SU-DHL-6 (cell line): Measurements from ENCODE around the gene LTBP4.
"Not testable (repeated sequence)": the region's sequence is repeated elsewhere in the genome, so short reads cannot be mapped to it uniquely, and the experiment has no call there.

Experiments used
- H2AFZ ChIP-seq: fragments of 200-600 bp; sonication (generic); 2 replicates; pipeline ENCODE4 v1.6.1; 2014; ENCODE audit warnings: low read depth, mild to moderate bottlenecking, moderate library complexity, mixed read lengths, antibody characterized with exemption, low read length; ENCODE audit not compliant: severe bottlenecking
- H3F3A ChIP-seq: fragments of 200-600 bp; shearing (Covaris generic); 2 replicates; pipeline ENCODE4 v1.6.0; 2016; ENCODE audit warnings: antibody characterized with exemption, mild to moderate bottlenecking; ENCODE audit not compliant: insufficient read depth
- H3K27ac ChIP-seq: fragments of 200-600 bp; sonication (generic); 2 replicates; pipeline ENCODE4 v1.5.1; 2016; ENCODE audit warnings: low read depth, mild to moderate bottlenecking, low read length, moderate library complexity, mixed read lengths
- H3K27me3 ChIP-seq: fragments of 200-600 bp; sonication (generic), shearing (Covaris generic); 2 replicates; pipeline ENCODE4 v1.6.0; 2014; ENCODE audit warnings: mild to moderate bottlenecking, low read length
- H3K36me3 ChIP-seq: fragments of 200-600 bp; sonication (generic); 2 replicates; pipeline ENCODE4 v1.6.1; 2014; ENCODE audit warnings: mild to moderate bottlenecking, low read length, mixed read lengths
- H3K4me2 ChIP-seq: fragments of 300-600, 200-600 bp; shearing (Covaris generic), sonication (generic); 2 replicates; pipeline ENCODE4 v1.6.0; 2014; ENCODE audit warnings: low read length, low read depth, mild to moderate bottlenecking; ENCODE audit not compliant: poor library complexity, severe bottlenecking
- H3K4me3 ChIP-seq: fragments of 200-600 bp; sonication (generic); 2 replicates; pipeline ENCODE4 v1.5.1; 2014; ENCODE audit warnings: antibody characterized with exemption, low read length, mild to moderate bottlenecking, mixed read lengths; ENCODE audit not compliant: insufficient read depth, poor library complexity, severe bottlenecking
- H3K79me2 ChIP-seq: fragments of 200-600 bp; sonication (generic); 2 replicates; pipeline ENCODE4 v1.6.1; 2014; ENCODE audit warnings: mild to moderate bottlenecking, low read length, moderate library complexity; ENCODE audit not compliant: insufficient read depth
- H3K9ac ChIP-seq: fragments of 200-600 bp; sonication (generic); 2 replicates; pipeline ENCODE4 v1.7.0; 2014; ENCODE audit warnings: mild to moderate bottlenecking, low read length
- H3K9me2 ChIP-seq: fragments of 200-600 bp; sonication (generic); replicated peaks from 2 replicates; pipeline ENCODE4 v1.6.1; 2014; ENCODE audit warnings: low read length; ENCODE audit not compliant: insufficient read depth
- H3K9me3 ChIP-seq: fragments of 200-600 bp; sonication (generic); 2 replicates; pipeline ENCODE4 v1.6.1; 2014; ENCODE audit warnings: low read length, mixed read lengths; ENCODE audit not compliant: insufficient read depth
- H4K20me1 ChIP-seq: fragments of 200-600 bp; sonication (generic); 2 replicates; pipeline ENCODE4 v1.6.1; 2014; ENCODE audit warnings: low read depth, mild to moderate bottlenecking, antibody characterized with exemption, low read length, moderate library complexity, mixed read lengths
- EZH2phosphoT487 ChIP-seq: fragments of 200-600 bp; sonication (generic), shearing (Covaris generic); conservative IDR thresholded peaks from 2 replicates; pipeline ENCODE4 v1.6.1; 2018; ENCODE audit warnings: mild to moderate bottlenecking, antibody characterized with exemption, low read length, moderate library complexity, mixed read lengths
- TF ChIP-seq, protein P1 (sequence below): fragments of 200-600 bp; sonication (generic); IDR thresholded peaks from one replicate; pipeline ENCODE4 v1.5.1; 2017; ENCODE audit warnings: antibody characterized with exemption, mild to moderate bottlenecking, low read length, moderate library complexity; ENCODE audit not compliant: insufficient read depth, poor library complexity, severe bottlenecking

Gene LTBP4

GRCh38 chr19:40650749-40651305 is 49.7 kb downstream of the LTBP4 start:
- no peak overlapping the region for H3K4me3 ChIP-seq
- H3K9me3 ChIP-seq, result no peaks in the 10 kb centered on the region
- H3K79me2 ChIP-seq, result no peaks in the 10 kb centered on the region
- H3K36me3 ChIP-seq, result no peaks in the 10 kb centered on the region
- H3K4me2 ChIP-seq, result no peak overlapping the region
- no peaks in the 10 kb centered on the region for H4K20me1 ChIP-seq
- H3K27ac ChIP-seq, result no peak overlapping the region
- H3F3A ChIP-seq, result no peaks in the 10 kb centered on the region
- H3K9ac ChIP-seq, result no peak overlapping the region
- H2AFZ ChIP-seq, result no peak overlapping the region
- no peaks in the 10 kb centered on the region for H3K9me2 ChIP-seq
- no peaks in the 10 kb centered on the region for H3K27me3 ChIP-seq
- no peak for TF ChIP-seq EZH2phosphoT487
- TF ChIP-seq, protein P1, sequence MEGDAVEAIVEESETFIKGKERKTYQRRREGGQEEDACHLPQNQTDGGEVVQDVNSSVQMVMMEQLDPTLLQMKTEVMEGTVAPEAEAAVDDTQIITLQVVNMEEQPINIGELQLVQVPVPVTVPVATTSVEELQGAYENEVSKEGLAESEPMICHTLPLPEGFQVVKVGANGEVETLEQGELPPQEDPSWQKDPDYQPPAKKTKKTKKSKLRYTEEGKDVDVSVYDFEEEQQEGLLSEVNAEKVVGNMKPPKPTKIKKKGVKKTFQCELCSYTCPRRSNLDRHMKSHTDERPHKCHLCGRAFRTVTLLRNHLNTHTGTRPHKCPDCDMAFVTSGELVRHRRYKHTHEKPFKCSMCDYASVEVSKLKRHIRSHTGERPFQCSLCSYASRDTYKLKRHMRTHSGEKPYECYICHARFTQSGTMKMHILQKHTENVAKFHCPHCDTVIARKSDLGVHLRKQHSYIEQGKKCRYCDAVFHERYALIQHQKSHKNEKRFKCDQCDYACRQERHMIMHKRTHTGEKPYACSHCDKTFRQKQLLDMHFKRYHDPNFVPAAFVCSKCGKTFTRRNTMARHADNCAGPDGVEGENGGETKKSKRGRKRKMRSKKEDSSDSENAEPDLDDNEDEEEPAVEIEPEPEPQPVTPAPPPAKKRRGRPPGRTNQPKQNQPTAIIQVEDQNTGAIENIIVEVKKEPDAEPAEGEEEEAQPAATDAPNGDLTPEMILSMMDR, result no peak

GRCh38 chr19:40652303-40652702 is 51.1 kb downstream of the LTBP4 start:
- not testable (repeated sequence) for H3K9me3 ChIP-seq, H3K4me3 ChIP-seq, H3K27me3 ChIP-seq, H3K36me3 ChIP-seq, H3K79me2 ChIP-seq, H4K20me1 ChIP-seq, H3K27ac ChIP-seq, H3F3A ChIP-seq, H2AFZ ChIP-seq, H3K4me2 ChIP-seq, H3K9me2 ChIP-seq, H3K9ac ChIP-seq

GRCh38 chr19:40655684-40656083 is 54.5 kb downstream of the LTBP4 start:
- H3K9ac ChIP-seq, H3K4me2 ChIP-seq, H3K27me3 ChIP-seq, H3K9me2 ChIP-seq, H3F3A ChIP-seq, H2AFZ ChIP-seq, H4K20me1 ChIP-seq, H3K9me3 ChIP-seq, H3K36me3 ChIP-seq, H3K27ac ChIP-seq, H3K79me2 ChIP-seq, H3K4me3 ChIP-seq: not testable (repeated sequence)

DNA sequence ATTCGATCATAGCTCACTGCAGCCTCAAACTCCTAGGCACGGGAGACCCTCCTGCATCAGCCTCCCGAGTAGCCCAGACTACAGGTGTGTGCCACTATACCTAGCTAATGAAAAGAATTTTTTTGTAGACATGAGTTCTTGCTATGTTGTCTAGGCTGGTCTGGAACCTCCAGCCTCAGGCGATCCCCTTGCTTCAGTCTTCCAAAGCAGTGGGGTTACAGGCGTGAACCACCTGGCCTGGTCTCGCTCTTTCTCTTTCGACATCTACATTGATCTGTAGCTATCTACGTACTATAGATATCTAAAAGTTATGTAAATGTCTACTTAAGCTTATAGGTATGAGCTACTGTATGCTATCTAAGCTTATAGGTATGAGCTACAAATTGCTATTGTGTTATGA is 56.9 kb downstream of the LTBP4 start:
- no peaks in the 10 kb centered on the region for H3K9me2 ChIP-seq
- H3K36me3 ChIP-seq, result no peaks in the 10 kb centered on the region
- no peak overlapping the region for H3K9ac ChIP-seq
- H3F3A ChIP-seq, result 0 out of 2 replicates have a peak, but pooled peaks cover under 1% of the 10 kb centered on the region
- no peak overlapping the region for H3K4me2 ChIP-seq
- H2AFZ ChIP-seq, result no peak overlapping the region
- no peaks in the 10 kb centered on the region for H3K27me3 ChIP-seq
- TF ChIP-seq, protein P1, result no peak
- no peak for TF ChIP-seq EZH2phosphoT487
- H3K9me3 ChIP-seq, result no peaks in the 10 kb centered on the region
- H3K27ac ChIP-seq, result no peak overlapping the region
- no peak overlapping the region for H3K4me3 ChIP-seq
- no peaks in the 10 kb centered on the region for H3K79me2 ChIP-seq
- H4K20me1 ChIP-seq, result no peaks in the 10 kb centered on the region
